HPDE6-E6E7 (cell line): Measurements from ENCODE around the gene LAMB3.

ENCODE experiments used
- DNase-seq: peaks from one replicate; pipeline ENCODE4 v3.0.0; 2011; ENCODE audit warnings: missing footprints; ENCODE audit errors: extremely low spot score

Gene LAMB3

GRCh38 chr1:209661071-209661470 is 8.8 kb upstream of the LAMB3 start:
- no peak for DNase-seq

- no peak for DNase-seq
Measured at GRCh38 chr1:209659909-209660308, 7.7 kb upstream of the LAMB3 start.

GRCh38 chr1:209657918-209658317 is 5.7 kb upstream of the LAMB3 start:
- no peak for DNase-seq

- peak; percentile 94 for DNase-seq
Measured at GRCh38 chr1:209657140-209657879, 5.1 kb upstream of the LAMB3 start.

GRCh38 chr1:209655411-209656231 is 3.4 kb upstream of the LAMB3 start:
- DNase-seq: peak; percentile 87

- DNase-seq: no peak
Measured at GRCh38 chr1:209653915-209654351, 1.7 kb upstream of the LAMB3 start.

- DNase-seq: peak; percentile 81
Measured at GRCh38 chr1:209652873-209653401, 712 bp upstream of the LAMB3 start.

GRCh38 chr1:209651138-209651587 is 1.1 kb downstream of the LAMB3 start:
- DNase-seq: no peak

GRCh38 chr1:209650454-209650853 is 1.8 kb downstream of the LAMB3 start:
- no peak for DNase-seq

GRCh38 chr1:209648931-209649776 is 3.1 kb downstream of the LAMB3 start:
- DNase-seq: no peak

GRCh38 chr1:209648346-209648745 is 3.9 kb downstream of the LAMB3 start:
- DNase-seq: no peak

GRCh38 chr1:209647156-209647555 is 5.1 kb downstream of the LAMB3 start:
- no peak for DNase-seq

- no peak for DNase-seq
Measured at GRCh38 chr1:209646558-209646957, 5.7 kb downstream of the LAMB3 start.

- DNase-seq: no peak
Measured at GRCh38 chr1:209645574-209646452, 6.4 kb downstream of the LAMB3 start.

GRCh38 chr1:209643285-209644020 is 8.8 kb downstream of the LAMB3 start:
- DNase-seq: no peak

- no peak for DNase-seq
Measured at GRCh38 chr1:209642816-209643215, 9.4 kb downstream of the LAMB3 start.

- DNase-seq: no peak
Measured at GRCh38 chr1:209641832-209642172, 10.4 kb downstream of the LAMB3 start.

GRCh38 chr1:209635850-209636249 is 16.4 kb downstream of the LAMB3 start:
- DNase-seq: no peak

GRCh38 chr1:209634005-209634737 is 18.1 kb downstream of the LAMB3 start:
- DNase-seq: no peak
